Retinal pigment epithelial cell (primary cell): ENCODE data around the gene ARHGAP28.

Experiments
- DNase-seq: peaks from one replicate; pipeline ENCODE4 v3.0.0-alpha.2; 2010; ENCODE audit warnings: low read depth
- H3K4me3 ChIP-seq: 2 replicates; pipeline ENCODE4 v1.5.1; 2011; ENCODE audit warnings: mild to moderate bottlenecking, low read length, control low read depth, moderate library complexity
- TF ChIP-seq, protein P1 (sequence below): conservative IDR thresholded peaks from 2 replicates; pipeline ENCODE4 v1.5.1; 2011; ENCODE audit warnings: low read depth, low read length, control low read depth, inconsistent platforms

Gene ARHGAP28

DNA sequence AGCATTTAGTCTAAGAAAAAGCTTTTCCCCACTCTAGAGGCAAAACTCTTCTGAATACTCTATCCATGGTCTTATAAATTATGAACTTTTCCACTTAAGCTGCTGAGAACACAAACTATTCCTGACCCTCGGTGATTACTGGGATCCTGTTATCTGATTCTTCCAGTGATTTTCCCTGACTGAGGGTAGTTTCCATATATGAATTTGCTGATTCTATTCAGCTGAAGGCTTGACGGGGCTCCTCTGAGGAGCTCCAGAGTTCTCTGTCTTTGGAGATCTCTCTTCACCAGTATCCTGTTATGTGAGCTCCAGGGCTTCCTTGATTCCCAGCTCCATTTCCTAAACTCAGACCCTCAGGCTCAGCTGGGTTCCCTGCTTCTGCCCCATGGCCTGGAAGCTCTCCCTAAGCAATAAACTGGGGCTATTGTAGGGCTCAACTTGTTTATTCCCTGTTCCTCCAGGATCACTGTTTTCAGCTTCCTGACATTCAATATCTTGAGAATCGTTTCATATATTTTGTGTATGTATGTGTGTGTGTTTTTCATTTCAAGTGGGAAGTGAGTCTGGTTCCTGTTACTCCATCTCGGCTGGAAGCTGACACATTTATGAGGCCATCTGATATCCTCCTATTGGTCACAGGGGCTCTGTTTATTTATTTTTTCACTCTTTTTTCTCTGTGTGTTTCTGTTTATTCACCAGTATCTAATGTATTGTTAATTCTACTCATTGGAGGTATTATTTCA, 78.2 kb downstream of the ARHGAP28 start:
- TF ChIP-seq, protein P1, sequence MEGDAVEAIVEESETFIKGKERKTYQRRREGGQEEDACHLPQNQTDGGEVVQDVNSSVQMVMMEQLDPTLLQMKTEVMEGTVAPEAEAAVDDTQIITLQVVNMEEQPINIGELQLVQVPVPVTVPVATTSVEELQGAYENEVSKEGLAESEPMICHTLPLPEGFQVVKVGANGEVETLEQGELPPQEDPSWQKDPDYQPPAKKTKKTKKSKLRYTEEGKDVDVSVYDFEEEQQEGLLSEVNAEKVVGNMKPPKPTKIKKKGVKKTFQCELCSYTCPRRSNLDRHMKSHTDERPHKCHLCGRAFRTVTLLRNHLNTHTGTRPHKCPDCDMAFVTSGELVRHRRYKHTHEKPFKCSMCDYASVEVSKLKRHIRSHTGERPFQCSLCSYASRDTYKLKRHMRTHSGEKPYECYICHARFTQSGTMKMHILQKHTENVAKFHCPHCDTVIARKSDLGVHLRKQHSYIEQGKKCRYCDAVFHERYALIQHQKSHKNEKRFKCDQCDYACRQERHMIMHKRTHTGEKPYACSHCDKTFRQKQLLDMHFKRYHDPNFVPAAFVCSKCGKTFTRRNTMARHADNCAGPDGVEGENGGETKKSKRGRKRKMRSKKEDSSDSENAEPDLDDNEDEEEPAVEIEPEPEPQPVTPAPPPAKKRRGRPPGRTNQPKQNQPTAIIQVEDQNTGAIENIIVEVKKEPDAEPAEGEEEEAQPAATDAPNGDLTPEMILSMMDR = no peak
- DNase-seq = no peak
- H3K4me3 ChIP-seq = no peak overlapping the region

DNA sequence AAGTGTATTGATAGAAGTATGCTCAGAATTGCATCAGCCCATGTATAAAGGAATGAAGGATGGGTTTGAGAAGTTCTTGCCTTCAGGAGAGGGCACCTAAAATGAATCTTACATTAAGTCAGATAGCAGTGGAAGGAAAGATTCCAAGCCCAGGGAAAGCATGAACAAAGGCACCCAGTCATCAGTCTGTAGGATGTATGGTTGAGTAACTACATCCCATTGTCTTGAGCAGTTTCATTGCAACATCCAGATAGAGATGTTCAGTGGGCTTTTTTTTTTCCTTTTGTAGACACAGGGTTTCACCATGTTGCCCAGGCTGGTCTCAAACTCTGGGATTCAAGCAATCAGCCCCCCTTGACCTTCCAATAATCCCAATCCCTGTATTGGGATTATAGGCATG, 80.7 kb downstream of the ARHGAP28 start:
- DNase-seq = no peak
- TF ChIP-seq, protein P1 = no peak
- no peak overlapping the region for H3K4me3 ChIP-seq

DNA sequence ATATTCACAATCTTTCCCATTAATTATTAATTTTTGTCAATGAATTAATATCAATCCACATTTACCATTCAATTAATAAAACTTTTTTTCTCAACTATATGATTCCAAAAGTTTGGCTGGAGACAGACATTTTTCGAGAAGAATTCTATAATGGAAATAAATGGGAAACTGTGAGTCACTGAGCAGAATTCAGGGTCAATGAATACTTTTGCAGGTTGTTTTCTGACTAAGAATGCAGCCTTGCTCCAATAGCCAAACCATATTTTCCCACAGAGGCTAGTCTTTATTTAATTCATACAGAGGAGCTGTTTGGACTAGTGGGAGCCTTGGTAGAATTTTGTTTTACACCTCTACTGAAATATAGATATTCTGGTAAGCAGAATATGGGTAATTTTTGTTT, 82.3 kb downstream of the ARHGAP28 start:
- DNase-seq = no peak
- TF ChIP-seq, protein P1 = no peak
- H3K4me3 ChIP-seq = no peak overlapping the region

DNA sequence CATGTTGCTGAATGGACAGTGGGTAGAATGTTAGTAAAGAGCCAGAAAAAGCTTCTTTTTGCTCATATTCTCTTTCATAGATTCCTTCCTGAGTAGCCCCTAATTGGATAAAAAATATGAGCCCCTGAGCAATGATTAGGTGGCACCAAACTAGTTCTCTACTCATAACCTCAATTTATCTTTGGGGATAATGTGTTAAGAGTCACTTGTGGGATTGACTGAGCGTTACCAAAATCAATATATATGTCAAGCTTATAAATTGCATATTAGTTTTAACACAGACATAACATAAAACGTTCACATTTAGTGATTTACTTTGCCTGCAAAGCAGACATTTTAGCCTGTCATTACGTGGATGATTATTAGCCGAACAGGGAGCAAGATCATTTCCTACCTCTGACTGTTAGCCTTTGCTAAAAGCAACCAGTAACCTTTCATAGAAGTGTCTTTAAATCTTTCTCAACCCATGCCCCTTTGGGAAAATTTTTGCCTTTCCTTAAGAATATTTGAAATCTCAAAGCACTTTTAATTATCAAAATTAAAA, 85.4 kb downstream of the ARHGAP28 start:
- H3K4me3 ChIP-seq = no peak overlapping the region
- TF ChIP-seq, protein P1 = no peak
- no peak for DNase-seq

DNA sequence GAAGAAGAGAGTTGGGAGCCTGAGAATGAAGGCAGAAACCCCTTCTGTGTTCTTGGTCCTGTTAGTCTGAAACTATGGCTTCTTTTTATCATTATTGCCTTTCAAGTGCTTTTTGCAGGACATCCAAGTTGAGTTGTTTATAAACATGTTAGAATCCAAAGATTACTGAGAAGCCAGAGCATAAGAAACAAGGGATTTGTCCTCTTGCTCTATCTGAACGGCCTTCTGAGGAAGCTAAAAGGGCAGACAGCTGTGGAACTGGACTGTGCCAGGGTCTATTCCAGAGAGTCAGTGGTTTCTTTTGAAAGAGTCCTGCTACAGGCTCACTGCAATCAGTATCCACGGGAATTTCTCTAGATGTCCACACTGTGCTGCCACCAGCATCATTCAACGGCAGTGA, 86.6 kb downstream of the ARHGAP28 start:
- TF ChIP-seq, protein P1 = no peak
- no peak overlapping the region for H3K4me3 ChIP-seq
- DNase-seq = no peak

DNA sequence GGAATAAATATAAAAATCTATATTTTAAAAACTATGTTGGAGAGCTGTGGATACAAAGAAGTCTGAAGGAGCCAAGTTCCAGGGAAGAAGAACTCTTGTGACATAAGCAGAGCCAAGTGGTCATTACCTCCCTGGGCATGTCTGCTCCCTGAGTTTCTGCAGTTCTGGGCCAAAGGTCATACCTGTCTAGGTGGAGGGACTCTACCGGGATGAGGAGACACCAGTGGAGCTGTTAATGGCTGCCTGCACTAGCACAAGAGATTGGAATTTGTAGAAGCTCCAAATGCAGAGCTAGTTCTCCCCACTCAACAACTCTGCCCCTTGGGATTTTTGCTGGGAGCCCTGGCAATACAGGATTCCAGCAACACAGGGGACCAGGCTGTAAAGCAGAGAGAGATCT, 89.8 kb downstream of the ARHGAP28 start:
- H3K4me3 ChIP-seq = no peak overlapping the region
- DNase-seq = no peak
- TF ChIP-seq, protein P1 = no peak

DNA sequence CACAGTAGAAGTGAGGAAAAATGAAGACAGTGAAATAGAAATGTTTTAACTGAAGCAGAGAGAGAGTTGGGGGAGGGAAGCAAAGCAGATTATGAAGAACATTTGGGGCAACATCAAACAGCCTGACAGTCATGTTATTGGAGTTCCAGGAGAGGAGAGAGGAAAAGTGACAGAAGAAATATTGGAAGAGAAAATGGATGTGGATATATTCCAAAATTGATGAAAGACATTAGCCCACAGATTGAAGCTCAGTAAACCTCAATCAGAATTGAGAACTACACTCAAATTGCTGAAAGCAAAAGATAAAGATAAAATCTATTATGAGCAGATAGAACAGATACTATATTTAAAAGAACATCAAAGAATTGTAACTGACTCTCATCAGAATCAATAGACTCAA, 90.8 kb downstream of the ARHGAP28 start:
- no peak overlapping the region for H3K4me3 ChIP-seq
- TF ChIP-seq, protein P1 = no peak
- no peak for DNase-seq
